GM23338 (cell line): ENCODE data around the gene MYNN. TPM values are rescaled to one million over a fixed set of nuclear protein-coding genes. Genes with fewer than 3 reads are reported as not detected.

ENCODE experiments used
- ATAC-seq: fragments of 200-7000 bp; cut with Tn5 transposase; 3 replicates; pipeline ENCODE4 v1.9.1; 2020
- DNase-seq: peaks from one replicate; pipeline ENCODE4 v3.0.0-alpha.2; 2015; ENCODE audit warnings: low spot score
- H2AFZ ChIP-seq: fragments of 200-600 bp; sonication (generic); 2 replicates; pipeline ENCODE4 v1.8.0; 2016; ENCODE audit warnings: antibody characterized with exemption, mild to moderate bottlenecking, moderate library complexity
- H3F3A ChIP-seq: fragments of 200-600 bp; sonication (generic); replicated peaks from 2 replicates; pipeline ENCODE4 v1.8.0; 2017; ENCODE audit warnings: antibody characterized with exemption, mixed run types, low read depth
- H3K27ac ChIP-seq: fragments of 200-600 bp; sonication (generic); 2 replicates; pipeline ENCODE4 v1.6.1; 2016; ENCODE audit warnings: low read depth
- H3K27me3 ChIP-seq: fragments of 200-600 bp; sonication (generic); 2 replicates; pipeline ENCODE4 v1.8.0; 2016; ENCODE audit warnings: mild to moderate bottlenecking, mixed run types, moderate library complexity; ENCODE audit not compliant: insufficient read depth
- H3K36me3 ChIP-seq: fragments of 200-600 bp; sonication (generic); 2 replicates; pipeline ENCODE4 v1.8.0; 2016; ENCODE audit warnings: mild to moderate bottlenecking; ENCODE audit not compliant: insufficient read depth
- H3K4me1 ChIP-seq: fragments of 200-600 bp; sonication (generic); 2 replicates; pipeline ENCODE4 v1.8.0; 2016; ENCODE audit warnings: mild to moderate bottlenecking, moderate library complexity; ENCODE audit not compliant: insufficient read depth
- H3K4me2 ChIP-seq: fragments of 200-600 bp; sonication (generic); 2 replicates; pipeline ENCODE4 v1.7.1; 2017; ENCODE audit warnings: mixed run types
- H3K4me3 ChIP-seq: fragments of 200-600 bp; sonication (generic); 2 replicates; pipeline ENCODE4 v1.6.1; 2016; ENCODE audit warnings: mixed run types
- H3K79me2 ChIP-seq: fragments of 200-600 bp; sonication (generic); replicated peaks from 2 replicates; pipeline ENCODE4 v1.8.0; 2017; ENCODE audit warnings: mild to moderate bottlenecking; ENCODE audit not compliant: insufficient read depth
- H3K9me2 ChIP-seq: fragments of 200-600 bp; sonication (generic); 2 replicates; pipeline ENCODE4 v1.8.0; 2017; ENCODE audit not compliant: insufficient read depth
- H4K20me1 ChIP-seq: fragments of 200-600 bp; sonication (generic); replicated peaks from 2 replicates; pipeline ENCODE4 v1.8.0; 2017; ENCODE audit warnings: mild to moderate bottlenecking; ENCODE audit not compliant: insufficient read depth
- H3K27ac Mint-ChIP-seq: 2 replicates; pipeline ENCODE4 v1.8.0; 2020; ENCODE audit warnings: inconsistent platforms, mild to moderate bottlenecking, moderate library complexity, mixed read lengths
- H3K27me3 Mint-ChIP-seq: 3 replicates; pipeline ENCODE4 v1.8.0; 2022; ENCODE audit warnings: low read depth, mild to moderate bottlenecking, moderate library complexity, mixed read lengths, inconsistent platforms; ENCODE audit not compliant: insufficient read depth, poor library complexity
- H3K36me3 Mint-ChIP-seq: 3 replicates; pipeline ENCODE4 v1.8.0; 2021; ENCODE audit warnings: low read depth, mild to moderate bottlenecking, inconsistent platforms, moderate library complexity, mixed read lengths
- H3K4me1 Mint-ChIP-seq: 3 replicates; pipeline ENCODE4 v1.8.0; 2020; ENCODE audit warnings: mild to moderate bottlenecking, inconsistent platforms, mixed read lengths
- H3K4me3 Mint-ChIP-seq: 3 replicates; pipeline ENCODE4 v1.8.0; 2021; ENCODE audit warnings: moderate library complexity, mild to moderate bottlenecking, inconsistent platforms, mixed read lengths
- H3K9me3 Mint-ChIP-seq: 3 replicates; pipeline ENCODE4 v1.8.0; 2020; ENCODE audit warnings: moderate library complexity, mild to moderate bottlenecking, inconsistent platforms, mixed read lengths
- EZH2phosphoT487 ChIP-seq: fragments of 200-600 bp; sonication (generic); IDR thresholded peaks from one replicate; pipeline ENCODE4 v1.8.1; 2018; ENCODE audit warnings: antibody characterized with exemption; ENCODE audit not compliant: unreplicated experiment
- JUNB ChIP-seq: IDR thresholded peaks from one replicate; pipeline ENCODE4 v1.6.1; 2016; ENCODE audit warnings: antibody characterized with exemption; ENCODE audit not compliant: unreplicated experiment
- NANOG ChIP-seq: IDR thresholded peaks from 2 replicates; pipeline ENCODE4 v1.6.1; 2016; ENCODE audit warnings: antibody characterized with exemption, borderline replicate concordance
- POLR2AphosphoS5 ChIP-seq: IDR thresholded peaks from 2 replicates; pipeline ENCODE4 v1.6.1; 2016; ENCODE audit warnings: antibody characterized with exemption, low read depth
- ZNF114 ChIP-seq: fragments of 250-450 bp; sonication (Bioruptor Pico); IDR thresholded peaks from 2 replicates; pipeline ENCODE4 v1.5.0; 2020; ENCODE audit warnings: mild to moderate bottlenecking, moderate library complexity
- ZNF331 ChIP-seq: fragments of 250-450 bp; sonication (Bioruptor Pico); IDR thresholded peaks from 2 replicates; pipeline ENCODE4 v1.5.0; 2020; ENCODE audit warnings: low read depth, mild to moderate bottlenecking, moderate library complexity
- polyA plus RNA-seq: library from polyadenylated mRNA; unstranded; fragments of >200 nt; fragmentation: Nextera tagmentation; extraction: Ambion mirVana; gene quantifications from 2 replicates; pipeline ENCODE4 v1.2.1, GENCODE V29; 2016
- total RNA-seq: library from RNA; depleted of rRNA; stranded (reverse); fragments of >200 nt; shearing (Covaris generic); gene quantifications from 2 replicates; pipeline ENCODE4 v1.2.3, GENCODE V29; 2014
- TF ChIP-seq, protein P1 (sequence below), 2 experiments: fragments of 200-600 bp in 1 of 2; sonication (generic) in 1 of 2; conservative IDR thresholded peaks; 2 replicates each; pipeline versions ENCODE4 v1.5.1 to v1.6.1; 2016 to 2017; ENCODE audit warnings: antibody characterized with exemption in 2 of 2, low read depth in 2 of 2, mild to moderate bottlenecking in 2 of 2, moderate library complexity in 1 of 2
- TF ChIP-seq, protein P2 (sequence below): fragments of 250-450 bp; sonication (Bioruptor Pico); IDR thresholded peaks from 2 replicates; pipeline ENCODE4 v1.5.0; 2020; ENCODE audit warnings: mild to moderate bottlenecking, moderate library complexity
- TF ChIP-seq, protein P3 (sequence below): IDR thresholded peaks from 2 replicates; pipeline ENCODE4 v1.6.1; 2016; ENCODE audit warnings: antibody characterized with exemption

MYNN gene
- total and polyA plus RNA-seq, 2 experiments from 2014 or later: 14.2 to 19.4 TPM

DNA sequence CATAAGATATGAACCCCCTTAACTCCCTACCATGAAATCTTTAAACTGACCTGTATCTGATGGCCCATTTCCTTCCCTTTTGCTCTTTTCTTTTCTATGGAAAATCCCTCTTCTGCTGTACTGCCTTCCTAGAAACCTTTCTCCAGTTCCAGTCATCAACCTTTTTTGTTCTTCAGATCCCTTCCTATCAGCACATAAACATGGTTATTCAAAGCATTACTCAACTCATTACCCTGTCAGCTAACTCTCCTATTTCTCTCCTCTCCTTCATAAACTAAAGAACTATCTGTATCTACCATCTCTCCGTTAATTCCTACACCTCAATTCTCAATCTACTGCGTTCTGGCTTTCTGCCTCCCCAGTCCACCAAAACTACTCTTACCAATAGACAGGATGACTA is 21.3 kb upstream of the MYNN start:
- no peaks in the 10 kb centered on the region for H3K79me2 ChIP-seq
- Mint-ChIP-seq H3K4me3 (no peak overlapping the region), H3K27ac (no peak overlapping the region), H3K36me3 (no peaks in the 10 kb centered on the region), H3K27me3 (no peaks in the 10 kb centered on the region), H3K4me1 (peaks cover 4% of the 10 kb centered on the region; the same call in 2 of the 3 replicates), H3K9me3 (no peaks in the 10 kb centered on the region)
- H3K4me1 ChIP-seq: no peaks in the 10 kb centered on the region
- H3K27ac ChIP-seq: no peak overlapping the region
- H3F3A ChIP-seq: no peaks in the 10 kb centered on the region
- H3K36me3 ChIP-seq: no peaks in the 10 kb centered on the region
- H3K27me3 ChIP-seq: no peaks in the 10 kb centered on the region
- TF ChIP-seq POLR2AphosphoS5: no peak
- no peak for TF ChIP-seq EZH2phosphoT487
- TF ChIP-seq NANOG: no peak
- no peak for TF ChIP-seq ZNF331 (CRISPR knock-in tag)
- TF ChIP-seq, protein P1, sequence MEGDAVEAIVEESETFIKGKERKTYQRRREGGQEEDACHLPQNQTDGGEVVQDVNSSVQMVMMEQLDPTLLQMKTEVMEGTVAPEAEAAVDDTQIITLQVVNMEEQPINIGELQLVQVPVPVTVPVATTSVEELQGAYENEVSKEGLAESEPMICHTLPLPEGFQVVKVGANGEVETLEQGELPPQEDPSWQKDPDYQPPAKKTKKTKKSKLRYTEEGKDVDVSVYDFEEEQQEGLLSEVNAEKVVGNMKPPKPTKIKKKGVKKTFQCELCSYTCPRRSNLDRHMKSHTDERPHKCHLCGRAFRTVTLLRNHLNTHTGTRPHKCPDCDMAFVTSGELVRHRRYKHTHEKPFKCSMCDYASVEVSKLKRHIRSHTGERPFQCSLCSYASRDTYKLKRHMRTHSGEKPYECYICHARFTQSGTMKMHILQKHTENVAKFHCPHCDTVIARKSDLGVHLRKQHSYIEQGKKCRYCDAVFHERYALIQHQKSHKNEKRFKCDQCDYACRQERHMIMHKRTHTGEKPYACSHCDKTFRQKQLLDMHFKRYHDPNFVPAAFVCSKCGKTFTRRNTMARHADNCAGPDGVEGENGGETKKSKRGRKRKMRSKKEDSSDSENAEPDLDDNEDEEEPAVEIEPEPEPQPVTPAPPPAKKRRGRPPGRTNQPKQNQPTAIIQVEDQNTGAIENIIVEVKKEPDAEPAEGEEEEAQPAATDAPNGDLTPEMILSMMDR (conservative IDR thresholded peaks at IDR 0.05; ENCODE audit: low read depth in 2 of 2): no peak
- TF ChIP-seq, protein P2, sequence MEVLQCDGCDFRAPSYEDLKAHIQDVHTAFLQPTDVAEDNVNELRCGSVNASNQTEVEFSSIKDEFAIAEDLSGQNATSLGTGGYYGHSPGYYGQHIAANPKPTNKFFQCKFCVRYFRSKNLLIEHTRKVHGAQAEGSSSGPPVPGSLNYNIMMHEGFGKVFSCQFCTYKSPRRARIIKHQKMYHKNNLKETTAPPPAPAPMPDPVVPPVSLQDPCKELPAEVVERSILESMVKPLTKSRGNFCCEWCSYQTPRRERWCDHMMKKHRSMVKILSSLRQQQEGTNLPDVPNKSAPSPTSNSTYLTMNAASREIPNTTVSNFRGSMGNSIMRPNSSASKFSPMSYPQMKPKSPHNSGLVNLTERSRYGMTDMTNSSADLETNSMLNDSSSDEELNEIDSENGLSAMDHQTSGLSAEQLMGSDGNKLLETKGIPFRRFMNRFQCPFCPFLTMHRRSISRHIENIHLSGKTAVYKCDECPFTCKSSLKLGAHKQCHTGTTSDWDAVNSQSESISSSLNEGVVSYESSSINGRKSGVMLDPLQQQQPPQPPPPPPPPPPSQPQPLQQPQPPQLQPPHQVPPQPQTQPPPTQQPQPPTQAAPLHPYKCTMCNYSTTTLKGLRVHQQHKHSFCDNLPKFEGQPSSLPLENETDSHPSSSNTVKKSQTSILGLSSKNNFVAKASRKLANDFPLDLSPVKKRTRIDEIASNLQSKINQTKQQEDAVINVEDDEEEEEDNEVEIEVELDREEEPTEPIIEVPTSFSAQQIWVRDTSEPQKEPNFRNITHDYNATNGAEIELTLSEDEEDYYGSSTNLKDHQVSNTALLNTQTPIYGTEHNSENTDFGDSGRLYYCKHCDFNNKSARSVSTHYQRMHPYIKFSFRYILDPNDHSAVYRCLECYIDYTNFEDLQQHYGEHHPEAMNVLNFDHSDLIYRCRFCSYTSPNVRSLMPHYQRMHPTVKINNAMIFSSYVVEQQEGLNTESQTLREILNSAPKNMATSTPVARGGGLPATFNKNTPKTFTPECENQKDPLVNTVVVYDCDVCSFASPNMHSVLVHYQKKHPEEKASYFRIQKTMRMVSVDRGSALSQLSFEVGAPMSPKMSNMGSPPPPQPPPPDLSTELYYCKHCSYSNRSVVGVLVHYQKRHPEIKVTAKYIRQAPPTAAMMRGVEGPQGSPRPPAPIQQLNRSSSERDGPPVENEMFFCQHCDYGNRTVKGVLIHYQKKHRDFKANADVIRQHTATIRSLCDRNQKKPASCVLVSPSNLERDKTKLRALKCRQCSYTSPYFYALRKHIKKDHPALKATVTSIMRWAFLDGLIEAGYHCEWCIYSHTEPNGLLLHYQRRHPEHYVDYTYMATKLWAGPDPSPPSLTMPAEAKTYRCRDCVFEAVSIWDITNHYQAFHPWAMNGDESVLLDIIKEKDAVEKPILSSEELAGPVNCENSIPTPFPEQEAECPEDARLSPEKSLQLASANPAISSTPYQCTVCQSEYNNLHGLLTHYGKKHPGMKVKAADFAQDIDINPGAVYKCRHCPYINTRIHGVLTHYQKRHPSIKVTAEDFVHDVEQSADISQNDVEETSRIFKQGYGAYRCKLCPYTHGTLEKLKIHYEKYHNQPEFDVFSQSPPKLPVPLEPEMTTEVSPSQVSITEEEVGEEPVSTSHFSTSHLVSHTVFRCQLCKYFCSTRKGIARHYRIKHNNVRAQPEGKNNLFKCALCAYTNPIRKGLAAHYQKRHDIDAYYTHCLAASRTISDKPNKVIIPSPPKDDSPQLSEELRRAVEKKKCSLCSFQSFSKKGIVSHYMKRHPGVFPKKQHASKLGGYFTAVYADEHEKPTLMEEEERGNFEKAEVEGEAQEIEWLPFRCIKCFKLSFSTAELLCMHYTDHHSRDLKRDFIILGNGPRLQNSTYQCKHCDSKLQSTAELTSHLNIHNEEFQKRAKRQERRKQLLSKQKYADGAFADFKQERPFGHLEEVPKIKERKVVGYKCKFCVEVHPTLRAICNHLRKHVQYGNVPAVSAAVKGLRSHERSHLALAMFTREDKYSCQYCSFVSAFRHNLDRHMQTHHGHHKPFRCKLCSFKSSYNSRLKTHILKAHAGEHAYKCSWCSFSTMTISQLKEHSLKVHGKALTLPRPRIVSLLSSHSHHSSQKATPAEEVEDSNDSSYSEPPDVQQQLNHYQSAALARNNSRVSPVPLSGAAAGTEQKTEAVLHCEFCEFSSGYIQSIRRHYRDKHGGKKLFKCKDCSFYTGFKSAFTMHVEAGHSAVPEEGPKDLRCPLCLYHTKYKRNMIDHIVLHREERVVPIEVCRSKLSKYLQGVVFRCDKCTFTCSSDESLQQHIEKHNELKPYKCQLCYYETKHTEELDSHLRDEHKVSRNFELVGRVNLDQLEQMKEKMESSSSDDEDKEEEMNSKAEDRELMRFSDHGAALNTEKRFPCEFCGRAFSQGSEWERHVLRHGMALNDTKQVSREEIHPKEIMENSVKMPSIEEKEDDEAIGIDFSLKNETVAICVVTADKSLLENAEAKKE (CRISPR knock-in tag): no peak
- TF ChIP-seq JUNB: no peak
- TF ChIP-seq, protein P3, sequence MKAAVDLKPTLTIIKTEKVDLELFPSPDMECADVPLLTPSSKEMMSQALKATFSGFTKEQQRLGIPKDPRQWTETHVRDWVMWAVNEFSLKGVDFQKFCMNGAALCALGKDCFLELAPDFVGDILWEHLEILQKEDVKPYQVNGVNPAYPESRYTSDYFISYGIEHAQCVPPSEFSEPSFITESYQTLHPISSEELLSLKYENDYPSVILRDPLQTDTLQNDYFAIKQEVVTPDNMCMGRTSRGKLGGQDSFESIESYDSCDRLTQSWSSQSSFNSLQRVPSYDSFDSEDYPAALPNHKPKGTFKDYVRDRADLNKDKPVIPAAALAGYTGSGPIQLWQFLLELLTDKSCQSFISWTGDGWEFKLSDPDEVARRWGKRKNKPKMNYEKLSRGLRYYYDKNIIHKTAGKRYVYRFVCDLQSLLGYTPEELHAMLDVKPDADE: no peak
- TF ChIP-seq ZNF114: no peak
- H3K4me3 ChIP-seq: no peak overlapping the region
- H4K20me1 ChIP-seq: no peaks in the 10 kb centered on the region
- no peaks in the 10 kb centered on the region for H3K9me2 ChIP-seq
- DNase-seq: no peak
- H2AFZ ChIP-seq: peak overlapping the region; percentile 45; the same call in 1 of the 2 replicates
- no peak for ATAC-seq
- no peak overlapping the region for H3K4me2 ChIP-seq
